HG02885 (cell line): ENCODE data around the gene RALGDS.

Experiments
- ATAC-seq: cut with Tn5 transposase; IDR thresholded peaks from one replicate; pipeline ENCODE4 v1.9.1; 2021; ENCODE audit warnings: mild to moderate bottlenecking; ENCODE audit not compliant: unreplicated experiment, poor library complexity

The RALGDS gene

DNA sequence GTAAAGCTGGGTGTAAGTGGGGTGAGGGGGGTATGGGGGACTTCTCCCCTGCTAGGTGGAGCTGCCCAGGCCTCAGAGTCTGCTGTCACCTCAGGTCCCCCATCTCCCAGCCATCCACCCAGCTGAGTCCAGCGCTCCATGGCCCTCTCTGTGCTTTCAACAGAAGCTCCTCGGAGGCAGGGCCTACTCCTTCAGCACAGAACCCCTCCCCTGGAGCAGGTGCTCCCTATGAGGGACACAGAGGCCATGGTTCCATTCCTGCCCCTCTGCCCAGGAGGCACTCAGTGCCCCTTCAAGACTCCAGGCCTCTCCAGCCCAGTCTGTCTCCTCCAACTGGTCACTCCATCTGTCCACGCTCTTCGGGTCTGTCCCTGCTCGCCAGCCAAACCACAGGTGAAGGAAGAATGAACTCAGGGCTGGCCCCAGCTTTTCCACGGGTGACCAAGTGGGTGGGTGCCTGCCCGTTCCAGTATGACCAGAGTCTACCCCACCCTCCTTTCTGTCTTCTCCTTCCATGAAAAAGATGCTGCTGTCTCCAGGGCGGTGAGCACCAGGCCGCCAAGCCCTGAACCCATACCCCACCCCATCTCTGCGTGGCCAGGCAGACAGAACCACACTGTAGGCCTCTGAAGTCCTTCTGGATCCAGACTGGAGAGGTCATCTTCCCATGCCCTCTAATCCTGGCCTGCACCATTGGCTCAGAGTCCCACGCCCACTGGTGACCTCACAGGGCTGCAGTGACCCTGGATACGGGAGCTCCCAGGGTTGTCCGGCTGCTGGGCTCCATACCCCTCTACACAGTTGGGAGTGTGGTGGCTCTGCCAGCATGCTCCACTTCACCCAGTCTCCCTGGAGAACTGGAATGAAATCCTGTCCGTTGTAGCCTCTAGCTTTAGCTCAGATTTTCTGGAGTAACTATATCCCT is 30.8 kb upstream of the RALGDS start:
- no peak for ATAC-seq

GRCh38 chr9:133151041-133151440 is 30.0 kb upstream of the RALGDS start:
- no peak for ATAC-seq

DNA sequence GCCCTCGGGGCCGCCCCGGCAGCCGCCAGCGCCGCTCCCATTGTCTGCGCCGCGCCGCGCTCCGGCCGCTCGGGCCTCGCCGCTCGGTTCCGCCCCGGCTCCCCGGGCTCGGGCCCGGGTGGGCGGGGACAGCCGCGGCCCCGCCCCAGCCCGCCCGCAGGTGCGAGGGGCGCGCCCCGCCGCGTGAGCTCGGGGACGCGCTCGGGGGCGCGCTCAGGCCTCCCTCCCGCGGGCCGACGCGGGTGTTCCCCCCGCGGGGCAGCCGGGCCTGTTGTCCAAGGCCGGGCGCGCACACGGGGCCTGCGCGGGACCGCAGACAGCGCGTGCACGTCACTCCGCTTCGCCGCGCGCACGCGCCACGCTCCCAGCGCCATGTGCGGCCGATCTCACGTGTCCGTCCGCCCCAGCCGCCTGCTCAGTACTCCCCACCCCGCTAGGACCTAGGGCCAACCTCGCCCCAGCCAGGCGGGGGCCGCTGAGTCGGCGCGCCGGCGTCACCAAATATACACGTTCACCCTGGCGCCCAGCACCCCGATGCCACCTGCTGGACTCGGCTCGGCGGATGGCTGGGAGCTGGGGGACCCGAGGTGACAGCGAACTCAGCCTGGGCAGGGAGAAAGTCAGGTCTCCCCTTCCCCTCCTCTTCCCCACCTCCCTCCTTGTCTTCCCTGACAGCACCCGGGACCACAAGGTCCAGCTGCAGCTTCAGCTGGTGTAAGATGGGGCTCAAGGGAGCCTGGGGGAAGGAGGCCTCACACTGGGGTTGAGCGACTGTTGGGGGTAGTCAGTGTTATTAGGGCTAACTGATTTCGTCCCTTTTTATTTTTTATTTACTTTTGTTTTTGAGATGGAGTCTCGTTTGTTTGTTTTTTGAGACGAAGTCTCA is 28.3 kb upstream of the RALGDS start:
- peak; percentile 65 for ATAC-seq

GRCh38 chr9:133148199-133149129 is 27.4 kb upstream of the RALGDS start:
- ATAC-seq: peak; percentile 17

- no peak for ATAC-seq
These were observed 26.6 kb upstream of the RALGDS start for GRCh38 chr9:133147412-133148198.

- no peak for ATAC-seq
These were observed 25.8 kb upstream of the RALGDS start for GRCh38 chr9:133146746-133147411.

GRCh38 chr9:133144904-133145851 is 24.1 kb upstream of the RALGDS start:
- ATAC-seq: no peak

- no peak for ATAC-seq
These were observed 23.3 kb upstream of the RALGDS start for GRCh38 chr9:133144142-133144903.

GRCh38 chr9:133143639-133144141 is 22.6 kb upstream of the RALGDS start:
- ATAC-seq: no peak

GRCh38 chr9:133142684-133143622 is 21.9 kb upstream of the RALGDS start:
- ATAC-seq: no peak

DNA sequence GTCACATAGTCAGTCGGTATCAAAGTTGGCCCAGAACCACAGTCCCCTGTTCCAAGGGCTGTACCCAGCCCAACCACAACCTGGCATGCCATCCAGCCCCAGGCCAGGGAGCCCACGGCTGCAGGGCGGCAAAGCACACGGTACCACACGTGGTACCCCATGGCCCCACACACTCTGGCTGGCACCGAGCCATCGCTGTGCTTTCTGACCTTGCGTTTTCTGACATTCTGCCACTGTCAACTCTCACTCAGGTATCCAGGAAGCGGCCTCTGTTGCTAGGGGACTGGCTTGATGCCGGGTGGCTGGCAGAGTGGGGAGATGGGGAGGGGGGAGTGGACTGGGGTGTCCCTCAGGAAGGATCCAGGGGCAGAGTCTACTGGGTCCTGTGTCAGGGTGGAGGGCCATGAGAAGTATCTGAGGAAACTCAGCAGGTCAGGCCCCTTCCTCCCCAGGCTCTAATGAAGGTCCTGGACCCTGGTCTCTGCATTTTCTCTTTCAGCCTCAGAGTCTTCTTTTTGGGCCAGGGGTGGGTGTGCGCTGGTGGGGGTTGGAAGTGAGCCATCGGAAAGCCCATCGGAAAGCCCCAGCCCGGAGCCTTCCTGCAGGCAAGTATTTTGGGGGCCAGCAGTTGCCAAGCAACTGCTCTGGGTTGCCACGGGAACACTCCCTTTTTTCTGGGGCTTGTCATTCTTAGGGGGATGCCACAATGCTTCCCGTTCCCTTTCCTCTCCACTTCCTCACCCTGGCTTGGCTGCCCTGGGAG is 21.0 kb upstream of the RALGDS start:
- no peak for ATAC-seq

- ATAC-seq: no peak
These were observed 19.6 kb upstream of the RALGDS start for GRCh38 chr9:133140606-133141005.

- no peak for ATAC-seq
These were observed 19.1 kb upstream of the RALGDS start for GRCh38 chr9:133140174-133140505.

DNA sequence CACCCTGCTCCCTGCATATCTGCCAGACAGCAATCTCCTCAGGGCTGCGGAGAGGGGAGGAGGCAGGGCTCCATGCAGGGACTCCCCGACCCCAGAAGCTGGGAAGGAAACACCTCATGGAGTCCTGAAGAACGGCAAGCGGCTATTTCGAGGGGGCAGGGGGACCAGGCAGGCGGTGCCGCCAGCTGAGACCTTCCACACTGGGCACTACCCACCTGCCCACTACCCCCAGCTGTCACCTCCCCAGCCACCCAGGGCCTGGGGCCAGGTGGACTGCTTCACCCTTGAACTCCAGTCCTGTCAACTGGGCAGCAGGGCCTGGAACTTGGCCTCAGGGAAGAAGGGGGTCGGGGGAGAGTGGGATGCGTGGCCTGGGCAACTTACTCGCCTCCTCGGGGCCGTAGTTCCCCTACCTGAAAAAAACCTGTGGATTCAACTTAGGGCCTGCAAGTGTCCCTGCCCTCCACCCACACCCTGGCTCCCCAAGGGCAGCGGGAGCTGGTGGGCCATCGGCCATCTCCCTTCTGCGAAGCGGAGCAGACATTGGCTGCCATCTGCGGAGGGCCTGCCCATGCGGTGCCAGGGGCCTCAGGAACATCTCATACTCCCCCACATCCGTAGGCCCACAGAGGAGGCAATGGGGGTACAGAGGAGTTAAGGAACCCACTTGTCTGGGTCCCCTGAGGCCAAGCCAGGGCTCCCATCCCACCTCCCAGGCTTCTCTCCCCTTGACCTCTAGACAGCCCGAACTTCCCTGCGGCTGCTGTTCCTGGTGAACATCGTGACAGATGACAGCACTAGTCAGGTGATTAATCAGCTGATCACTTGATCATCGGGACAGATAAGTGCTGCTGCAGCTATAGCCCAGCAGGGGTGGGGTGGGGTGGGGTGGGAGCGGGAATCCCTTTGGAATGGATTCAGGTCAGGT is 18.5 kb upstream of the RALGDS start:
- ATAC-seq: no peak
